Caco-2 (cell line): ENCODE results near the gene RGS6. TPM values are rescaled to one million over a fixed set of nuclear protein-coding genes. Genes with fewer than 3 reads are reported as not detected.
"Not testable (repeated sequence)": the region's sequence is repeated elsewhere in the genome, so short reads cannot be mapped to it uniquely, and the experiment has no call there.

ENCODE experiments used
- BruUV-seq: library from RNA; stranded (reverse); fragments of 400-500 nt; replicated peaks from 2 replicates; lab custom pipeline; 2021; lab: Mats Ljungman, UMichigan
- CTCF ChIA-PET: fragments of 300-600 bp; sonication (Branson Sonifier 250); formaldehyde crosslinking; loops from one replicate; lab custom pipeline; 2022; ENCODE audit warnings: antibody characterized with exemption; lab: Charles Lee
- POLR2A ChIA-PET: fragments of 300-600 bp; sonication (Branson Sonifier 250); formaldehyde crosslinking; loops from one replicate; lab custom pipeline; 2022; ENCODE audit warnings: antibody characterized with exemption; lab: Charles Lee
- DNase-seq, 2 experiments: peaks; one replicate each; pipeline versions ENCODE4 v3.0.0 to v3.0.0-alpha.2; 2020 to 2022
- H3K27me3 ChIP-seq: replicated peaks from 2 replicates; pipeline ENCODE4 v1.6.0; 2011; ENCODE audit warnings: low read length; ENCODE audit not compliant: control insufficient read depth, insufficient read depth
- H3K36me3 ChIP-seq: 2 replicates; pipeline ENCODE4 v1.5.1; 2011; ENCODE audit warnings: low read length; ENCODE audit not compliant: control insufficient read depth, insufficient read depth
- H3K4me1 ChIP-seq: fragments of 250-450 bp; sonication (Bioruptor Pico); 2 replicates; pipeline ENCODE4 v1.5.1; 2020; ENCODE audit warnings: mild to moderate bottlenecking
- H3K4me3 ChIP-seq: 2 replicates; pipeline ENCODE4 v1.5.1; 2011; ENCODE audit warnings: low read depth, mild to moderate bottlenecking, control low read depth, low read length
- H3K9me3 ChIP-seq: fragments of 250-450 bp; sonication (Bioruptor Pico); 2 replicates; pipeline ENCODE4 v1.5.1; 2020; ENCODE audit warnings: mild to moderate bottlenecking, moderate library complexity
- H3K27ac Mint-ChIP-seq: one replicate; pipeline ENCODE4 v1.8.0; 2022; ENCODE audit warnings: mixed read lengths; ENCODE audit not compliant: unreplicated experiment
- H3K27me3 Mint-ChIP-seq: one replicate; pipeline ENCODE4 v1.8.0; 2022; ENCODE audit warnings: mixed read lengths; ENCODE audit not compliant: insufficient read depth, unreplicated experiment
- H3K36me3 Mint-ChIP-seq: one replicate; pipeline ENCODE4 v1.8.0; 2022; ENCODE audit warnings: mild to moderate bottlenecking, mixed read lengths; ENCODE audit not compliant: insufficient read depth, unreplicated experiment
- H3K4me1 Mint-ChIP-seq: one replicate; pipeline ENCODE4 v1.8.0; 2022; ENCODE audit warnings: low read depth, mixed read lengths; ENCODE audit not compliant: unreplicated experiment
- H3K4me3 Mint-ChIP-seq: one replicate; pipeline ENCODE4 v1.8.0; 2022; ENCODE audit warnings: mild to moderate bottlenecking, moderate library complexity, mixed read lengths; ENCODE audit not compliant: unreplicated experiment
- H3K9me3 Mint-ChIP-seq: one replicate; pipeline ENCODE4 v1.8.0; 2022; ENCODE audit warnings: mixed read lengths; ENCODE audit not compliant: unreplicated experiment
- intact Hi-C: fragments of 100-400 bp; cut with micrococcal nuclease; formaldehyde crosslinking; loops from one replicate; pipeline ENCODE4 v1.10.0; 2022; ENCODE audit not compliant: unreplicated experiment
- total RNA-seq: library from RNA; stranded (reverse); gene quantifications from 2 replicates; pipeline ENCODE4 v1.2.3, GENCODE V29; 2022
- TF ChIP-seq, protein P1 (sequence below), 2 experiments: fragments of 200-600 bp in 1 of 2; IDR thresholded peaks; 1 replicate in 1 of 2; 2 replicates in 1 of 2; pipeline versions ENCODE4 v1.5.1 to v1.8.0; 2011 to 2022; ENCODE audit warnings: antibody characterized with exemption in 1 of 2, control low read depth in 1 of 2, inconsistent platforms in 1 of 2, low read depth in 1 of 2, low read length in 1 of 2, mild to moderate bottlenecking in 1 of 2, moderate library complexity in 1 of 2; ENCODE audit not compliant: insufficient read depth in 1 of 2, severe bottlenecking in 1 of 2, unreplicated experiment in 1 of 2

The RGS6 gene
- total RNA-seq, 1 experiment from 2014 or later, result not detected

DNA sequence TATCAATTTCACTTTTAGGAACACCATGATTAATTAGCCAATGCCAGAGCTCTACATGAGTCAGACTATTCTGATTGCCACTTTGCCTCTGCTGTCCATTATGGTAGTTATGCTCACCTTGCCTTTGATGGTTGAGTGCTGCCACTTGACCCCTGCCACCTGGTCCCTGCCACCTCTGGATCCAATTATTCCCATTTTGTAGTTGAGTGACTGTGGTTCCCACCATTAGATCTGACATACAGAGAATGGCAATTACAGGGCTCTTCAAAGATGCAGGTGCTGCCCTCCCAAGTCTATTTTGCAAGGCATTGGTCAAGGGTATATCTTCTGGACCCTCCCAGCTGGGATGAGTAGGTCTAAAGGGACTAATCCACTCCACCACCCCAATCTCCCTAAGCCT, 8.3 kb downstream of the RGS6 start:
- H3K4me3 Mint-ChIP-seq, H3K4me1 Mint-ChIP-seq, H3K4me3 ChIP-seq, H3K27me3 ChIP-seq, H3K9me3 Mint-ChIP-seq, H3K9me3 ChIP-seq, H3K4me1 ChIP-seq, H3K27ac Mint-ChIP-seq, H3K27me3 Mint-ChIP-seq, BruUV-seq, intact Hi-C loops, H3K36me3 Mint-ChIP-seq, H3K36me3 ChIP-seq, CTCF ChIA-PET, DNase-seq, POLR2A ChIA-PET: not testable (repeated sequence)

DNA sequence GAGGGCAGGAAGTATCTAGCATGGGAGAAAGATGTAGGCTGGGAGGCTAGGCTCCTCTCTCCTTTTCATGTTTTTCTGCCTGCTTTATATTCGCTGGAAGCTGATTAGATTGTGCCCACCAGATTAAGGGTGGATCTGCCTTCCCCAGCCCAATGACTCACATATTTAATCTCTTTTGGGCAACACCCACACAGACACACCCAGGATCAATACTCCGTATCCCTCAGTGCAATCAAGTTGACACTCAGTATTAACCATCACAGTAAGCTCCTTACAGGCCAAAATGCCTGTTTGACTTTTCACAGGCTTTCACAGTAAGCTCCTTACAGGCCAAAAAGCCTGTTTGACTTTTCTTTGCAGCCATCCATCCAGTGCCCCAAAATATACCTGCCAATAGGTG, 9.4 kb downstream of the RGS6 start:
- H3K9me3 Mint-ChIP-seq, H3K4me3 Mint-ChIP-seq, H3K9me3 ChIP-seq, H3K36me3 Mint-ChIP-seq, DNase-seq, H3K27me3 ChIP-seq, BruUV-seq, CTCF ChIA-PET, POLR2A ChIA-PET, intact Hi-C loops, H3K4me1 Mint-ChIP-seq, H3K4me3 ChIP-seq, H3K4me1 ChIP-seq, H3K36me3 ChIP-seq, H3K27ac Mint-ChIP-seq, H3K27me3 Mint-ChIP-seq: not testable (repeated sequence)

DNA sequence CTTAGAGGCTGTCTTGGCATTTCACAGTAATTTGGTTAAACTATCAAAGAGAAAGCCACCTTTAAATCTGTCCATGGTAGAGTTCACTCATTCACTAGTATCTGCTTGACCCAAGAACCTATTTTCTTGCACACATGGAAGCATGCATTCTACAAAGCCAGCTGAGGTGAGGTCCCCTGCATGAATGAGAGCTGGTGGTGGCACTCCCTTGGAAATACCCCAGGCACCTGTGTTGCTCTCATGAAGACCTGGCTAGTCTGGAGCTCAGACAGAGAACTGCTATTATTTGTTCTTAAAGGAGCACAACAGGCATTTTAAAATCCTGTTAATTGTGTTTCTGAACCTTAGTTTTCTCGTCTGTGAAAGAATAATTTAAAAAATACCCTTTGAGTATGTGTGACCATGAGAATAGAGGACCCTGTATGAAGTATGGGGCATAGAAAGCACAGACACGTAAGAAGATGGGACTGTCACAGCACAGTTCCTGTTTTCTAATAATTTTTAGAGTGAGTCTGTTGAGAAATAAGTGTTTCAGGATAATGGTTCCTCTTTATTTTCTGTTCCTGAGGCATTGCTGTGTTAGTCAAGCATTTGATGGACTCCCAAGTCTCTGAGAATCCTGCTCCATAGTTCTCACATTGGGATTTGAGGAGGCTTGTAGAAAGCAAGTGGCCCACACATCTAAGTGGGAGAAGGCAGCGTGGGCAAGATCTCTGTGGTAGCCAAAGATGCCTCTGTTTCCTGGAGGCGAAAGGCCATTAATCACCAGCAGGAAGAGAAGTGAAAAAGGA, 10.9 kb downstream of the RGS6 start:
- H3K36me3 Mint-ChIP-seq, result peaks cover 6% of the 10 kb centered on the region
- H3K27me3 Mint-ChIP-seq, result peaks cover 3% of the 10 kb centered on the region
- Histone ChIP-seq H3K27me3 (no peaks in the 10 kb centered on the region; the same call in 1 of the 2 replicates), H3K4me1 (peaks cover 4% of the 10 kb centered on the region), H3K36me3 (no peaks in the 10 kb centered on the region), H3K4me3 (no peak overlapping the region), H3K9me3 (no peaks in the 10 kb centered on the region)
- DNase-seq, result no peak
- no peaks in the 10 kb centered on the region for H3K9me3 Mint-ChIP-seq
- TF ChIP-seq, protein P1, sequence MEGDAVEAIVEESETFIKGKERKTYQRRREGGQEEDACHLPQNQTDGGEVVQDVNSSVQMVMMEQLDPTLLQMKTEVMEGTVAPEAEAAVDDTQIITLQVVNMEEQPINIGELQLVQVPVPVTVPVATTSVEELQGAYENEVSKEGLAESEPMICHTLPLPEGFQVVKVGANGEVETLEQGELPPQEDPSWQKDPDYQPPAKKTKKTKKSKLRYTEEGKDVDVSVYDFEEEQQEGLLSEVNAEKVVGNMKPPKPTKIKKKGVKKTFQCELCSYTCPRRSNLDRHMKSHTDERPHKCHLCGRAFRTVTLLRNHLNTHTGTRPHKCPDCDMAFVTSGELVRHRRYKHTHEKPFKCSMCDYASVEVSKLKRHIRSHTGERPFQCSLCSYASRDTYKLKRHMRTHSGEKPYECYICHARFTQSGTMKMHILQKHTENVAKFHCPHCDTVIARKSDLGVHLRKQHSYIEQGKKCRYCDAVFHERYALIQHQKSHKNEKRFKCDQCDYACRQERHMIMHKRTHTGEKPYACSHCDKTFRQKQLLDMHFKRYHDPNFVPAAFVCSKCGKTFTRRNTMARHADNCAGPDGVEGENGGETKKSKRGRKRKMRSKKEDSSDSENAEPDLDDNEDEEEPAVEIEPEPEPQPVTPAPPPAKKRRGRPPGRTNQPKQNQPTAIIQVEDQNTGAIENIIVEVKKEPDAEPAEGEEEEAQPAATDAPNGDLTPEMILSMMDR (IDR thresholded peaks at IDR 0.05; ENCODE audit: insufficient read depth in 1 of 2, low read depth in 1 of 2, low read length in 1 of 2, severe bottlenecking in 1 of 2, unreplicated experiment in 1 of 2), result no peak
- no TSS peak for BruUV-seq
- intact Hi-C loops, result no loop called here
- no peak overlapping the region for H3K27ac Mint-ChIP-seq
- ChIA-PET CTCF (no interaction called here), POLR2A (interaction anchor here (0.5 kb wide), 1 partner anchor 296 kb away, joined by 3 read pairs; no protein-coding TSS in a partner anchor)
- no peak overlapping the region for H3K4me3 Mint-ChIP-seq
- no peaks in the 10 kb centered on the region for H3K4me1 Mint-ChIP-seq

DNA sequence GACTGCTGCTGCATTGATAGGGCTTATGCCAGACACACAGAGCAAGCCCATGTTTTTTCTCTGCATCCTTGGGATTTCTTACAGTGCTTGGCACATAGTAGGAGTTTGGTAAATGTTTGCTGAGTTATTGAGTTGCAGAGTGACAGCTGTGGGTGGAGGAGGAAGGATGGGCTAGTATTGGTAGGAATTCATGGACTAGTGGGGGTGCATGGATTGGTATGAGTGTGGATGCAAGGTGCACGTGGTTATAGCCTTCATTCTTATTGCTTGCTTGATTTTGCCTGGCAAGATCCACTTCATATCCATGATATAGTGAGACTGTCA, 11.4 kb downstream of the RGS6 start:
- H3K9me3 ChIP-seq, result no peaks in the 10 kb centered on the region
- no peaks in the 10 kb centered on the region; the same call in 1 of the 2 replicates for H3K27me3 ChIP-seq
- Mint-ChIP-seq H3K4me1 (no peaks in the 10 kb centered on the region), H3K9me3 (no peaks in the 10 kb centered on the region), H3K4me3 (no peak overlapping the region), H3K27ac (no peak overlapping the region), H3K36me3 (peaks cover 6% of the 10 kb centered on the region), H3K27me3 (peaks cover 3% of the 10 kb centered on the region)
- ChIA-PET POLR2A (no interaction called here), CTCF (no interaction called here)
- no peak for DNase-seq
- no peak overlapping the region for H3K4me3 ChIP-seq
- TF ChIP-seq, protein P1 (IDR thresholded peaks at IDR 0.05; ENCODE audit: insufficient read depth in 1 of 2, low read depth in 1 of 2, low read length in 1 of 2, severe bottlenecking in 1 of 2, unreplicated experiment in 1 of 2), result no peak
- no peaks in the 10 kb centered on the region for H3K36me3 ChIP-seq
- H3K4me1 ChIP-seq, result peaks cover 8% of the 10 kb centered on the region
- intact Hi-C loops, result no loop called here
- no TSS peak for BruUV-seq
